ENCODE data around the gene AHCTF1.
"Not testable (repeated sequence)": the region's sequence is repeated elsewhere in the genome, so short reads cannot be mapped to it uniquely, and the experiment has no call there.

Gene AHCTF1

GRCh38 chr1:246893191-246893939 lies 38.4 kb downstream of the AHCTF1 start:
- TF ChIP-seq, protein P1, sequence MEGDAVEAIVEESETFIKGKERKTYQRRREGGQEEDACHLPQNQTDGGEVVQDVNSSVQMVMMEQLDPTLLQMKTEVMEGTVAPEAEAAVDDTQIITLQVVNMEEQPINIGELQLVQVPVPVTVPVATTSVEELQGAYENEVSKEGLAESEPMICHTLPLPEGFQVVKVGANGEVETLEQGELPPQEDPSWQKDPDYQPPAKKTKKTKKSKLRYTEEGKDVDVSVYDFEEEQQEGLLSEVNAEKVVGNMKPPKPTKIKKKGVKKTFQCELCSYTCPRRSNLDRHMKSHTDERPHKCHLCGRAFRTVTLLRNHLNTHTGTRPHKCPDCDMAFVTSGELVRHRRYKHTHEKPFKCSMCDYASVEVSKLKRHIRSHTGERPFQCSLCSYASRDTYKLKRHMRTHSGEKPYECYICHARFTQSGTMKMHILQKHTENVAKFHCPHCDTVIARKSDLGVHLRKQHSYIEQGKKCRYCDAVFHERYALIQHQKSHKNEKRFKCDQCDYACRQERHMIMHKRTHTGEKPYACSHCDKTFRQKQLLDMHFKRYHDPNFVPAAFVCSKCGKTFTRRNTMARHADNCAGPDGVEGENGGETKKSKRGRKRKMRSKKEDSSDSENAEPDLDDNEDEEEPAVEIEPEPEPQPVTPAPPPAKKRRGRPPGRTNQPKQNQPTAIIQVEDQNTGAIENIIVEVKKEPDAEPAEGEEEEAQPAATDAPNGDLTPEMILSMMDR (IDR thresholded peaks at IDR 0.05; ENCODE audit: extremely low read depth, missing control alignments): no peak
- DNase-seq (ENCODE audit: low spot score): peak; percentile 30

- no peak for DNase-seq (ENCODE audit: low spot score)
- TF ChIP-seq, protein P1 (IDR thresholded peaks at IDR 0.05; ENCODE audit: extremely low read depth, missing control alignments): no peak
Observed at GRCh38 chr1:246891105-246891504, 40.6 kb downstream of the AHCTF1 start.

- DNase-seq (ENCODE audit: low spot score): no peak
- TF ChIP-seq, protein P1 (IDR thresholded peaks at IDR 0.05; ENCODE audit: extremely low read depth, missing control alignments): no peak
Observed at GRCh38 chr1:246888522-246888921, 43.2 kb downstream of the AHCTF1 start.

DNA sequence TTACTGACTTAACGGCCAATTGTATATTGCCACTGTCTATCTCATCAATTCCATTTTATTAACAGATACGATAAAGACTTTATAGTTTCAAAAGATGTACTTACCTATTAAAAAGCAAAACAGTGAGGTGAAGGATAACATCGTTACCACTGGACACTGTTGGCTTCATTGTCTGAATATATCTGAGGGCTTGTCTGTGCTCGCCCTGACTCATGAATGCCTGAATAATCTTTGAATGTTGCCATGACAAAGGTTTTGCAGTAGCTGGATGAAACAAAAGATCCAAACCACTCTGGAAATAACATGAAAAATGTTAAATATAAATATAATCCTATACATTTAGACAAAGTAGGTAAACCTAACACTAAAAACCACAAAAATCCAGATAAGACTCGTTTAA lies 46.4 kb downstream of the AHCTF1 start:
- not testable (repeated sequence) for DNase-seq (ENCODE audit: low spot score)

DNA sequence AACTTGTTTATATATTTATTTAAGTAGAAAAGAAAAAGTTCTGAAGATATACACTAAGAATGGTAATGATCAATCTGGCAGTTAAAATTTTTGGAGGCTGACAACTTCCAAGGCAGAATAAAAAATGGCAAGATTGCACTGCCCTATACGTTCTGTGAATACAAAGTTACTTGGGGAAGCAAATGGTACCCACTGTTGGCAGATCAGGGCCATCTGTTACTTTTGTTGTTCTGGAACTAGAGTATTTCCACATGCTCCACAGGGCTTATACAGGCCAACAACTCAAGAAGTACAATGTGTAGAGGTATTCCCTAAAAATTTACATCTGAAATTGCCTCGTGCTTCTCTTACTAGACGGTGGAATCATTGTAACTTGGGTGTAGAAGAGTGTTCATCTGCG lies 53.2 kb downstream of the AHCTF1 start:
- TF ChIP-seq, protein P1 (IDR thresholded peaks at IDR 0.05; ENCODE audit: extremely low read depth, missing control alignments): no peak
- no peak for DNase-seq (ENCODE audit: low spot score)

GRCh38 chr1:246876431-246876830 lies 55.3 kb downstream of the AHCTF1 start:
- DNase-seq (ENCODE audit: low spot score): no peak
- TF ChIP-seq, protein P1 (IDR thresholded peaks at IDR 0.05; ENCODE audit: extremely low read depth, missing control alignments): no peak

DNA sequence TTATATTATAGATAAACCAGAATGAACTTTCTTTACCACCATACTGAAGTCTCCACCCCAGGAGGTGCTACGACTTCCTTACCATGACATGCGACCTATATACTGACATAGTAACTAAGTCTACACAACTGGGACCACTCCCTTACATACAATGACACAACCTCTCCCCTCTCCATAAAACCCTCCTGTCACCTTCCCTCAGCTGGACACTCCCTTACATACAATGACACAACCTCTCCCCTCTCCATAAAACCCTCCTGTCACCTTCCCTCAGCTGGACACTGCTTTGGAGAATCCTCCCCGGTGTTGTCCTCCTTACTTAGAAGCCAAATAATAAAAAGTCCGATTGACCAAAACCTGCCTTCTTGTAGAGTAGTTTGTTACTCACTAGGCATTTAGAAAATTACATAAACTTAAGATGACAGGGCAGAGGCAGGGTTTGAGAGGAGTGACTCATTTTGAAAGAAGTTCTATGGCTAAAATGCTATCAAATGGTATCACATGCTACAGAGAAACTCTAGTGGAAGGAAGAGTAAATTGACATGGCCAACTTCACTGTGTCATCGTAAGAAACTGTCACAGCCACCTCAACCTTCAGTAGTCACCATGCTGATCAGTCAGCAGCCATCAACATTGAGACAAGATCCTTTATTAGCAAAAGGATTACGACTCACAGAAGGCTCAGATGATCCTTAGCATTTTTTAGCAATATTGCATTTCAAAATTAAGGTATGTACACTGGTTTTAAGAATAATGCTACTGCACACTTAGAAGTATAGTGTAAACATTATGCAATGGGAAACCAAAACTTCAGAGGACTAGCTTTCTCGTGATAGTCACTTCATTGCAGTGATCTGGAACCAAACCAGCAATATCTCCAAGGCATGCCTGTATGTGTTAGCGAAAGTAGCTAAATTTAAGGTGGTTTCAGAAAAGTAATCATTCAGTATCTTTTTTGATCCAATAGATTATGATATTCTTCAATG lies 56.4 kb downstream of the AHCTF1 start:
- no peak for DNase-seq (ENCODE audit: low spot score)

More for the DNA sequence above, 56.4 kb downstream of the AHCTF1 start:
- TF ChIP-seq, protein P1 (IDR thresholded peaks at IDR 0.05; ENCODE audit: extremely low read depth, missing control alignments): no peak
